Loucy (cell line): ENCODE data around the gene CSGALNACT2.

ENCODE experiments used
- H2AFZ ChIP-seq: fragments of 200-600 bp; sonication (generic); 2 replicates; pipeline ENCODE4 v1.6.0; 2016; ENCODE audit warnings: antibody characterized with exemption, mild to moderate bottlenecking, low read length, moderate library complexity
- H3F3A ChIP-seq: fragments of 200-600 bp; 2 replicates; pipeline ENCODE4 v1.6.0; 2016; ENCODE audit warnings: antibody characterized with exemption, low read depth, mild to moderate bottlenecking
- H3K27me3 ChIP-seq: fragments of 200-600 bp; sonication (generic); 2 replicates; pipeline ENCODE4 v1.6.1; 2014; ENCODE audit warnings: low read length, mild to moderate bottlenecking; ENCODE audit not compliant: insufficient read depth, poor library complexity, severe bottlenecking
- H3K36me3 ChIP-seq: fragments of 200-600 bp; sonication (generic); 2 replicates; pipeline ENCODE4 v1.6.1; 2016; ENCODE audit warnings: low read length; ENCODE audit not compliant: insufficient read depth
- H3K4me1 ChIP-seq: fragments of 200-600 bp; sonication (generic); 2 replicates; pipeline ENCODE4 v1.5.1; 2014; ENCODE audit warnings: low read length, mild to moderate bottlenecking; ENCODE audit not compliant: insufficient read depth, poor library complexity, severe bottlenecking
- H3K4me2 ChIP-seq: fragments of 200-600 bp; sonication (generic); 2 replicates; pipeline ENCODE4 v1.6.0; 2014; ENCODE audit warnings: antibody characterized with exemption, low read length, low read depth, mild to moderate bottlenecking; ENCODE audit not compliant: poor library complexity, severe bottlenecking
- H3K4me3 ChIP-seq: fragments of 200-600 bp; sonication (generic); 2 replicates; pipeline ENCODE4 v1.5.1; 2014; ENCODE audit warnings: low read length, mild to moderate bottlenecking, mixed read lengths; ENCODE audit not compliant: poor library complexity, severe bottlenecking
- H3K79me2 ChIP-seq: fragments of 200-600 bp; sonication (generic); 2 replicates; pipeline ENCODE4 v1.6.1; 2014; ENCODE audit warnings: low read length; ENCODE audit not compliant: insufficient read depth
- H3K9ac ChIP-seq: fragments of 200-600 bp; sonication (generic); 2 replicates; pipeline ENCODE4 v1.6.0; 2014; ENCODE audit warnings: mild to moderate bottlenecking, low read depth, low read length, moderate library complexity; ENCODE audit not compliant: poor library complexity, severe bottlenecking
- H3K9me2 ChIP-seq: fragments of 200-600 bp; sonication (generic); replicated peaks from 2 replicates; pipeline ENCODE4 v1.6.1; 2016; ENCODE audit warnings: low read depth, low read length, mixed read lengths
- H3K9me3 ChIP-seq: fragments of 200-600 bp; sonication (generic); 2 replicates; pipeline ENCODE4 v1.6.1; 2014; ENCODE audit warnings: mild to moderate bottlenecking, antibody characterized with exemption, low read length, low read depth; ENCODE audit not compliant: insufficient read depth
- H4K20me1 ChIP-seq: fragments of 200-600 bp; sonication (generic); 2 replicates; pipeline ENCODE4 v1.6.0; 2014; ENCODE audit warnings: antibody characterized with exemption, low read length, mild to moderate bottlenecking; ENCODE audit not compliant: insufficient read depth, poor library complexity, severe bottlenecking
- CTCF ChIP-seq: fragments of 200-600 bp; sonication (generic); conservative IDR thresholded peaks from 2 replicates; pipeline ENCODE4 v1.5.1; 2014; ENCODE audit warnings: mild to moderate bottlenecking, antibody characterized with exemption, low read length
- EZH2phosphoT487 ChIP-seq: fragments of 200-600 bp; IDR thresholded peaks from 2 replicates; pipeline ENCODE4 v1.6.1; 2018; ENCODE audit warnings: antibody characterized with exemption, mild to moderate bottlenecking, moderate library complexity, borderline replicate concordance

CSGALNACT2 gene

GRCh38 chr10:43199088-43199683 is 60.9 kb downstream of the CSGALNACT2 start:
- no peaks in the 10 kb centered on the region for H3K27me3 ChIP-seq
- no peak overlapping the region for H3K4me2 ChIP-seq
- no peaks in the 10 kb centered on the region for H3K79me2 ChIP-seq
- H4K20me1 ChIP-seq, result no peaks in the 10 kb centered on the region
- no peak overlapping the region for H2AFZ ChIP-seq
- H3K9me2 ChIP-seq, result no peaks in the 10 kb centered on the region
- no peaks in the 10 kb centered on the region for H3K9me3 ChIP-seq
- no peaks in the 10 kb centered on the region for H3K36me3 ChIP-seq
- no peak overlapping the region for H3K9ac ChIP-seq
- H3K4me1 ChIP-seq, result no peaks in the 10 kb centered on the region
- no peaks in the 10 kb centered on the region for H3F3A ChIP-seq
- no peak overlapping the region for H3K4me3 ChIP-seq
- TF ChIP-seq CTCF, result no peak
- TF ChIP-seq EZH2phosphoT487, result no peak

- TF ChIP-seq CTCF (no peak), EZH2phosphoT487 (no peak)
- Histone ChIP-seq H3K9me3 (no peaks in the 10 kb centered on the region), H3K9me2 (no peaks in the 10 kb centered on the region), H3F3A (no peaks in the 10 kb centered on the region), H3K36me3 (no peaks in the 10 kb centered on the region), H3K79me2 (no peaks in the 10 kb centered on the region), H3K4me1 (no peaks in the 10 kb centered on the region), H2AFZ (no peak overlapping the region), H3K4me2 (no peak overlapping the region), H4K20me1 (no peaks in the 10 kb centered on the region), H3K27me3 (no peaks in the 10 kb centered on the region), H3K9ac (no peak overlapping the region), H3K4me3 (no peak overlapping the region)
Observed at GRCh38 chr10:43199684-43200537, 61.7 kb downstream of the CSGALNACT2 start.

GRCh38 chr10:43200538-43201390 is 62.5 kb downstream of the CSGALNACT2 start:
- H3K9me3 ChIP-seq, result no peaks in the 10 kb centered on the region
- no peaks in the 10 kb centered on the region for H4K20me1 ChIP-seq
- H3K79me2 ChIP-seq, result no peaks in the 10 kb centered on the region
- H3K4me2 ChIP-seq, result no peak overlapping the region
- H3F3A ChIP-seq, result no peaks in the 10 kb centered on the region
- H2AFZ ChIP-seq, result no peak overlapping the region
- no peaks in the 10 kb centered on the region for H3K27me3 ChIP-seq
- no peaks in the 10 kb centered on the region for H3K4me1 ChIP-seq
- H3K9me2 ChIP-seq, result no peaks in the 10 kb centered on the region
- TF ChIP-seq EZH2phosphoT487, result no peak
- no peak for TF ChIP-seq CTCF
- H3K9ac ChIP-seq, result no peak overlapping the region
- H3K4me3 ChIP-seq, result no peak overlapping the region
- no peaks in the 10 kb centered on the region for H3K36me3 ChIP-seq
